Measurements from ENCODE around the gene EPN2. TPM values are rescaled to one million over a fixed set of nuclear protein-coding genes. Genes with fewer than 3 reads are reported as not detected.

EPN2 gene
- total RNA-seq, 4 donors from 2014 or later, result 26.0 to 45.9 (median 34.6) TPM

DNA sequence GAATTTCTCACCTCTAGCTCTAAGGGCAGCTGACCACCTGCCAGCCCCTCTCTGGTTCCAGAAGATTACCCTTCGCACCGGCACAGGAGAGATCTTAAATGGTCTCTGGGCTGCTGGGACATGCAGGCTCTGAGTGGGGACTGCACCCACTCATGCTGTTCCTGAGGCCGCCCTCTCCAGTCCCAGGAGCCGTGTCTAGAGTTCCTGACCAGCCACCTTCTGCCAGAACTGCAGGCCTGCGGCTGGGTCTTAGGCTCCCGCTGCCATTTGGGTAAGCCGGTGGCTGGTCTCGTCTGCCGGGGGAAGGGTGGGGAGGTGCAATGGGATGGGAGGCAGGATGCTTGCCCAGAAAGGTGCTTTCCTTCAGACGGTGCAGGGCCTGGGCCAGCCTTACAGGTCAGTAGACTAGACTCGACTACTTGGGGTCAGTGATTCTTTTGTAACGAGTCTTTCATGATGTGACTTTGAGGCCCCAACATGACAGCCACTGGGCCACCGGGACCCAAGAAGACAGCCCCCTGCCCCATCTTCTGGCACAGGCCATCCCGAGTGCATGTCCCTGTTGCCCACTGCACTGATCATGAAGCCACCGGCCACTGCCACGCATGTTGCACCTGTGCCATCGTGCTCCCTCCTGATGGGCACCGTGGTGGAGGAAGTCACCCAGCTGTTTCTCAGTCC lies 98.9 kb downstream of the EPN2 start:
- DNase-seq (ENCODE audit: low spot score), result no peak
- no peak for TF ChIP-seq CTCF (IDR thresholded peaks at IDR 0.05)
- no peak for ATAC-seq (ENCODE audit: low FRiP score)

DNA sequence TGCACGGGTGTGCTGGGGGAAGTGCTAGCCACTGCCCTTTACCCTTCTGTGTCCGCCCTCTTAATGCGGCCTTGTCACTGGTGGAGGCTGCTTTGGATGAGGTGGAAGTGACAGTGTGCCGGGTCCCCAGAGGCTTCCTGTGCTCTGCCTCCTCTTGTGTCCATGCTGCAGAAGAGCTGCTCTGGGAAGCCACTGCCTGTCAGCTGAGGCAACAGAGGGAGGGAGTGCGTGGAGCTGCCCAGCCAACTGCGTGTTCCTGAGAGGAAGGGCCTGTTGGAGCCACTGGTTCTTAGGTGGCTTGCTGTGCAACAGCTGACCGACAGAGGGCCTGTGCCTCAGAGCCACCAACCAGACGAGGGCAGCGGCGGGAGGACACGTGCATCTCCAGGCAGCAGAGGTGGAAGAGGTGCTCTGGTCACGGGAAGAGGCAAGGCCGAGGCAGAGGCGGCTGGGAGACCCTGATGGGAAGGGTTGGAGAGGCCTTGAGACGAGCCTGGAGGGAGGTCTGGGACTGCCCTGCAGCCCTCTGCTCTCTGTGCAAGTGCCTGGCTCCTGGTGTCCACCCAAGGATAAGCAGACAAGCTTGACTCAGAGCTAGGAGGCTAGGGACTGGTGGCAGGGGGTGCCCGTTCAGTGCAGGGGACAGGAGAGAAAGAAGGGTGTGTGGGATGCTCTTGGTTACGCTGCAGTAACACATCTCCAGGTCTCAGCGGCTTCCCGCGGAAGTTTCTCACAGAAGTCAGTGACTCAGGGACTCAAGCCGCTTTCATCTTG lies 100.0 kb downstream of the EPN2 start:
- DNase-seq (ENCODE audit: low spot score) (no peak), ATAC-seq (ENCODE audit: low FRiP score) (peak; percentile 20)
- peak in 1 of 3 donors; percentile 28 for TF ChIP-seq CTCF (IDR thresholded peaks at IDR 0.05)

DNA sequence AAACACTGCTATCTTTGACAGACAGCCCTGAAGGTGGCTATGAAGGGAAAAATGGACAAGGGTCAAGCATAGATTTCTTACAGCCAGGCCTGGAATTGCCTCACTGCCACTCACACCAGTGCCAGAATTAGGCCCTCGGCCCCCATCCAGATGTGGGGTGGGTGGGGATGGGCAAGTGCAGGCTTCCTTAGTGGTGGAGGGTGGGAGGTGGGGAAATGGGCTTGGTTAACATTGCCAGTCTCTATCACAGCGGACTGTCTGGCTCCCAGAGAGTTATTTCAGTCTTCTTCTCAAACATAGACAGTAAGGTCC lies 100.5 kb downstream of the EPN2 start:
- DNase-seq (ENCODE audit: low spot score) (no peak), ATAC-seq (ENCODE audit: low FRiP score) (no peak)
- no peak for TF ChIP-seq CTCF (IDR thresholded peaks at IDR 0.05)

- no peak for DNase-seq (ENCODE audit: low spot score)
- ATAC-seq (ENCODE audit: low FRiP score), result no peak
- no peak for TF ChIP-seq CTCF (IDR thresholded peaks at IDR 0.05)
Measured at GRCh38 chr17:19338031-19338990, 101.1 kb downstream of the EPN2 start.

- DNase-seq (ENCODE audit: low spot score), result no peak
- no peak for TF ChIP-seq CTCF (IDR thresholded peaks at IDR 0.05)
- no peak for ATAC-seq (ENCODE audit: low FRiP score)
Measured at GRCh38 chr17:19339341-19339815, 102.2 kb downstream of the EPN2 start.

GRCh38 chr17:19341211-19341631 lies 104.1 kb downstream of the EPN2 start:
- no peak for TF ChIP-seq CTCF (IDR thresholded peaks at IDR 0.05)
- DNase-seq (ENCODE audit: low spot score) (no peak), ATAC-seq (ENCODE audit: low FRiP score) (no peak)
